GM12873 (cell line): Measurements from ENCODE around the gene COL4A1.

Experiments used
- TF ChIP-seq, protein P1 (sequence below): IDR thresholded peaks from 2 replicates; pipeline ENCODE4 v1.5.1; 2012; ENCODE audit warnings: low read depth, mild to moderate bottlenecking, moderate library complexity, low read length, control low read depth; ENCODE audit not compliant: insufficient read depth; ENCODE audit errors: missing control alignments

COL4A1 gene

DNA sequence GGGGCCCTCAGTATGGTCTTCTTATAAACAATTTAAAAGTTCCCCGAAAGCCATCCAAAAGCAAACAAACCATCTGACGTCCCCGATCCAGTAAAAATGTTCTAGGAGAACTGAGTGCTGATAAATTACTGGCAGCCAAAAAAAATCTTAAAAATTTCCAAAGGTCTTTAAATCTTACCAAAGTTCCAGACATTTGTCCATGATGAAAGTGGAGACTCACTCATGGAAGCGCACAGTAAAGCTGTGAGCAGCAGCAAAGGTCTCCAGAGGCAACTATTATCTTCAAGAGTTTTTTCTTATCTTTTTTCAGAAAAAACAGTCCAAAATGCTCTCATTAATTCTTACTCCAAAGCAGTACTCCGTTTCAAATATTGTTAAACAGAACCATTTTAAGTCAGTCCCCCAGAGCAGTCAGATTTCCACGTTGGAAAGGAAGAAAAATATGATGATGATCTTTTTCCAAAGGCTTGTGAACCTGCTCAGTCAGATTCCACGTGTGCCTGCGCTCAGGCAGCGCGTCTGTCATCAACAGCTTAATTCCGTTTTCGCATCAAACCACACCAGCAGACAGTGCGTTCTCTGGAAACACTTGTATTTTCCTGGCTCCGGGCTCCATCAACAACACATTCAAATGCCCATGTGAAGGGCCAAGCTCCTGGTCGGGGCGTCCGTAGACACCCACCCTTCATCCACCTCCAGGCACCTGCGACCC is 85.4 kb downstream of the COL4A1 start:
- TF ChIP-seq, protein P1, sequence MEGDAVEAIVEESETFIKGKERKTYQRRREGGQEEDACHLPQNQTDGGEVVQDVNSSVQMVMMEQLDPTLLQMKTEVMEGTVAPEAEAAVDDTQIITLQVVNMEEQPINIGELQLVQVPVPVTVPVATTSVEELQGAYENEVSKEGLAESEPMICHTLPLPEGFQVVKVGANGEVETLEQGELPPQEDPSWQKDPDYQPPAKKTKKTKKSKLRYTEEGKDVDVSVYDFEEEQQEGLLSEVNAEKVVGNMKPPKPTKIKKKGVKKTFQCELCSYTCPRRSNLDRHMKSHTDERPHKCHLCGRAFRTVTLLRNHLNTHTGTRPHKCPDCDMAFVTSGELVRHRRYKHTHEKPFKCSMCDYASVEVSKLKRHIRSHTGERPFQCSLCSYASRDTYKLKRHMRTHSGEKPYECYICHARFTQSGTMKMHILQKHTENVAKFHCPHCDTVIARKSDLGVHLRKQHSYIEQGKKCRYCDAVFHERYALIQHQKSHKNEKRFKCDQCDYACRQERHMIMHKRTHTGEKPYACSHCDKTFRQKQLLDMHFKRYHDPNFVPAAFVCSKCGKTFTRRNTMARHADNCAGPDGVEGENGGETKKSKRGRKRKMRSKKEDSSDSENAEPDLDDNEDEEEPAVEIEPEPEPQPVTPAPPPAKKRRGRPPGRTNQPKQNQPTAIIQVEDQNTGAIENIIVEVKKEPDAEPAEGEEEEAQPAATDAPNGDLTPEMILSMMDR = no peak

DNA sequence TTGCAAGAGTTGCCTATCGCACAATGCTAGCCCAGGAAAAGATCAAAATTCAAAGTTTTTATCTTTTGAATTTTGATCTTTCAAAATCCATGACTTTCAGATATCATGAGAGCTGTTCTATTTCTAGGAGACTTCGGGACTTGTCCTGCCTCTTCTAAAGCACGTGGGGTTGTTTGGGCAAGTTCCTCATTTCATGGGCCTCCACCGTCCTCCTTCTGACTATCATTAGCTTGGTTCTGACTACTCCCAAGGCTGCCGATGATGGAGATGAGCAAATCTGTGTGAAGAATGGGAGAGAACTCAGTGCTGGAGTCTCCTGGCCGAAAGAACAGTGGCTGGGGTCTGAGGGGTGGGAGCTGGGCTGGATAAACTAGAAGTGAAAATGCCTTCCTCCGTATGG is 86.5 kb downstream of the COL4A1 start:
- TF ChIP-seq, protein P1 = no peak

DNA sequence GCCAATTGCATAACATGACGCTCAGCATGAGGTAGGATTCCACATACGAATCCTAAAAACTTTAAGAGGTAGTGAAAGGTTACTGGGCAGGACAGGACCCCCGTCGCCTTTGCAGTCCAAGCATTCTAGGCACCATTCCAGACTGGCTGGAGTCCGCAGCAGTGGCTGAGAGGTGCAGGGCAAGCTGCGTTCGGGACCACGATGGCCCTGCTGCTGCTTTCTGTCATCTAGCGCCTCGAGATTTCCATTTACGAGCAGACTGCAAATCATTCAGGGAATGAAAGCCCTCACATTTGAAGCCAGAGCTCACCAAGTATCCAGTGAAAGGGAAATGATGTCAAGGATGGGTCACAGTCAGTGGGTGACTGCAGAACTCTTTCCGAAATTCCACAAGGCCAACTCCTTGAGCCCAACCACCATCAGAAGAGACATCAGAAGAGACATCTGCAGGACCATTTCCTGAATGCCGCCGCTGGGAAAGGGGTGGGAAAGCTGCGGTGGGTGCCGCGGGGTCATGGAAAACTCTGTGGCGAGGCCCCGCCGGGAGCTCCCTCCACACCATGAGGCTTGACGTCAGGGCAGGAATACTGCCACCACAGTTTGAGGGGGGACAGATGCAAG is 88.3 kb downstream of the COL4A1 start:
- TF ChIP-seq, protein P1 = no peak

DNA sequence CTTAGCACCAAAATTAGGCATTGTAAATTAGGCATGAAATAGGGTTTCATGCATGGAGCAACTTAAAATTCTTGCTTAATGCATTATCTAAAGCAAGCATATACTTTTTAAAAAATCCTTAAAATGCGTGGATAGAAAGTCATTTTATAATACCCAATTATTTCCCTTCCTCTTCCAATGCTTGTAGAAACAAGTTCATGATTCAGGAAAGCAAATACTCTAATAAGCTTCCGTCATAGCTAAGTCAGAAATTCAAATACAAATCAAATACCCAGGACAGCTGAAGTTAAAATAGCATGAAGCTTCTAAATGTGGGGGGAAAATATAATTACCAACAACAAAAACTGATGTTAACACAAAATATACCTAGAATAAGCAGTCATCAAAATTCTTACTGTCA is 89.1 kb downstream of the COL4A1 start:
- TF ChIP-seq, protein P1 = no peak

DNA sequence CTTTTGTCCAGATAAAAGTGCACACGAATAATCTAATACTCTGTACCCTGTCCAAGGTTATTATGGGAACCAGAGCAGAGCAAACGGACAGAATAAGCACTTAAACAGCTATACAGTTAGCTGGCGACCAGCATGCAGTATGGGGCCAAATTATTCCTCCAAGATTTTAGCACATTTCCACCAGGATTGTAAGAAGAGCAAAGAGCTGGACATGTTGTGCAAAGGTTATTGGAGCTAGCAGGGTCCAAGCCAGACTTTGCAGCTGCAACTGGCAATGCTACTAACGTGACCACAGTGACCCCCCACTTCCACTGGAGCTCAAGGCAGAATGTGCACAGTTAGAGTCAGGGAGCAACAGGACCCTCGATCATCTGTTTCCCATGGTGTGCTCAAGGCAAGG is 89.9 kb downstream of the COL4A1 start:
- TF ChIP-seq, protein P1 = no peak

DNA sequence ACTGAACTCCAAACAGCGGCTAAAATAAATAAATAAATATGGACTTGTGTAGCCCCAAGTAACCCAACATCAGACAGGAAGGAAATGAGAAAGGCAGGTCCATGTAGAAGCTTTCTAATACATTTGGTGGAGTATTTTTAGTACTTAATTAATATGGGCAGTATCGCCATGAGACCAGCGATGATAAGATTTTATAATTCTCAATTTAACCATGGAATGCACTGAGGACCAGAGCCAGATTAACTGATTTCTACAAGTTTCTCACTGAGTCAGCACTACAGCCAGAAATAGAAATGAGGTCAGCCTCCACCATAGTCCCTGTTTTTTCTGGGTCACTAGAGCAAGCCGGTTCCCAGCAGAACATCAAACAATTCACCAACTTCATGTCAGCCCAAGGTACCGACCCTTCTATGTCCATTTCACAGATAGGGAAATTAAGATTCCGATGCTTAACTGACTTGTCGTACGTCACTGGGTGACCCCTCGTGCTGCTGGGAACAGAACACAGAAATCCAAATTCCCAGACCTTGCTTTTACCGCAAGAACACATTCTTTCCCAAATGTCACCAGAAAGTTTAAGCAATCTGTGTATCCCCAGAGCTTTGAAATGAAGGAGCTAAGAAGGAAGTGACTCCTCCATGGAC is 90.4 kb downstream of the COL4A1 start:
- TF ChIP-seq, protein P1 = no peak

DNA sequence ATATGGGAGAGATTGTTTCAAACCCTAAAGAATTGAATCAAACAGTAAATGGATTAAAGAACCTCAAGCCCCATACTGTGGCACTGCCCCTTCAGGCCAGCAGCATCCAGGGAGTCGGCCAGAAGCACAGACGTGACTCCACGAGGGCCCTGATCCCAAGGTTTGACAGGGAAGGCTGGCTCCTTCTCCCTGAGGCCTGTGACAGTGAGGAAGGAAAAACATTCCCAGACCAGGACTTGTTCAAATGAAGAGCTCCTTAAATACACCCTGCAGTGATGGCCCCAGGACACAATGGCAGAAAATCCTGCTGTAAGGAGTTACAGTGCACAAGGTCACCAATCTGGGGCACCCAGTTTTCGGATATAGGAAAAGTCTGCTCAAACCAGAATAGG is 91.0 kb downstream of the COL4A1 start:
- TF ChIP-seq, protein P1 = no peak
